ENCODE results near the gene STARD4.

STARD4 gene

DNA sequence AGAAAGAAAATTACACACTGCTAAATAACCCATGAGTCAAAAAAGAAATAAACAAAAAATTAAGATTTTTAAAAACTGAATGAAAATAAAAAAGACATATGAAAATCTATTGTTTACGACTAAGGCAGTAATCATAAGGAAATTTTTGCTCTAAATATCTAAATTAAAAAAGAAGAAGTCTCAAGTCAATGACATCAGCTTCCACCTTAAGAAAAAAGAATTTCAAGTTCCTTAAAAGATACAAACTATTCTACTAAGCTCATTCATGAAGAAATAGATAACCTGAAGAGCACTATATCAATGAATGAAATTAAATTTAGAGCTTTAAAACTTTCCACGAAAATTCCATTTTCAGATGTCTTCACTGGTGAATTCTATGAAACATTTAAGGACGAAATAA lies 15.7 kb upstream of the STARD4 start:
- no peak for DNase-seq (ENCODE audit: low read depth in 2 of 2)

DNA sequence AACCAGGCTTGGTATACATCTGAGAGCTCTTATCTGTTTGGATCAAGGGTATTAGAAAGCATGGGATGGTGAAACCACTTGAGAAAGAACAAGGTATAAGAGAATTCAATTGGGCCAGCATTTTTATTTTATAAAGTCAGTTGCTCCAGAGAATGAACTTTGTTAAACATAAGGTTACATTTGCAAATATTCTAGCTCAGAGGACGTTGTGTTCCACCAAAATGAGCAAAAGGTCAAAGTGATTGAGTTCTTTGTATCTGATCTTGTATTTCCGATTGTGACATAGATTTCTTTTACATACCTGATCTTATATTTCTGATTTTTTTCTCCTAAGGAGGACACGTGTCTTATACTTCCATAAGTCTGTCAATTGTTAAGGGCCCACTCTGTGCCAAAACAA lies 8.6 kb upstream of the STARD4 start:
- no peak for DNase-seq (ENCODE audit: low read depth in 2 of 2)

DNA sequence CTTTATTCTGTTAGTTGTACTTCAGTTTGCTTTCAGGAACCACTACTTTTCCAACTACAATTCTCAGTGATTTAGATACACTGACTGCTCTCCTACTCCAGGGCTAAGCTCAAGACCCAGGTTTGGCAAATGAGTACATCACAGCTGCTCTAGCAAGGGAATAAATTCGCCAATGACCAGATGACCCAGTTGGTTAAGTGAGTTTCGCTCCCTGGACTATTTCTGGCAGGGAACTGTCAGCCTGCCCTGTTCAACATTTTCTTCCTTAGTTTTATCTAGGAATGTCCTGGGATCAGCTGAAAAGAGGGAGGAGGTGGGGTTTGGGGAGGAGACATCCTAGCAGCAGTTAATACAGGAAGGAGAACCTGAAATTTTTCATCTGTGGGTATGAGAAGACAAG lies 6.4 kb upstream of the STARD4 start:
- no peak for DNase-seq (ENCODE audit: low read depth in 2 of 2)

DNA sequence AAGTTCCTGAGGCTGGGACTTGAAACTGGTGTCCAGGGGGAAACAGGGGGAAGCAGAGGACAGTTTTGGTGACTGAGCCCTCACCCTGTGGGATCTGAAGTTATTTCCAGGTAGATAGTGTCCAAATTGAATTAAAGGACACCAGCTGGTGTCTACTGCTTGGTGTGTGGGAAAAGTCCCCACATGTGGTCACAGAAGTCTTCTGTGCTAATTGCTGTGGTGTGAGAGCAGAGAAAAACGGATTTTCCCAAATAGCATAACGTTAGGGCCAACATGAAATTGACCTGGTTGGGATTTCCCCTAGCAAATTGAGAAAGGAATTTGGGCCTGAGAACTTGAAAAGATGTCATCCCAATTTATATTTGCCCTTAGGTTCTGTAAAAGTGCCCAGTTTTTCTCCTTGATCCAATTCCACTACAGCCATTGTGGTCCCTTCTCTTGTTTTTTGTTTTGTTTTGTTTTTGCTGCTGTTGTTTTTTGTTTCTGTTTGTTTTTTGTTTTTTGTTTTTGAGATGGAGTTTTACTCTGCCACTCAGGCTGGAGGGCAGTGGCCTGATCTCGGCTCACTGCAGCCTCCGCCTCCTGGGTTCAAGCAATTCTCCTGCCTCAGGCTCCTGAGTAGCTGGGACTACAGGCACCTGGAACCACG lies 5.6 kb upstream of the STARD4 start:
- no peak for DNase-seq (ENCODE audit: low read depth in 2 of 2)

DNA sequence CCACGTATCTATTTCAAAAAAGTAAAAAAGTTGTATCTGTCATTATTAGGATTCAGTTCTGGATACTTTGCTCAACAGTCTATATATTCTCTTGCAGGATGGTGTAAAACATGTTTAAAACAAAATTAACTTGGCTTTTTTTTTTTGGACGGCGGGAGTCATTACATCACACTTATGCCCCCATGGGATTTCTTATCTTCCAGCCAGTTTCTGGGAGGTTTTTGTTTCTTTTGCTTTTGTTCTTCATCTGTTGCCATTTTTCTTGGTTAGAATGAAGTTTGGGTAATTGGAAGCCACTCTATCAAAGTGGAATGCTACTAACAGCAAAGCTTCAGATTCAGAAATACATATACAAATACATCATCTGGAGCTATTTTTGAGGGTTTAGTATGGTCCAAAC lies 1.8 kb upstream of the STARD4 start:
- DNase-seq (ENCODE audit: low read depth in 2 of 2), result no peak

DNA sequence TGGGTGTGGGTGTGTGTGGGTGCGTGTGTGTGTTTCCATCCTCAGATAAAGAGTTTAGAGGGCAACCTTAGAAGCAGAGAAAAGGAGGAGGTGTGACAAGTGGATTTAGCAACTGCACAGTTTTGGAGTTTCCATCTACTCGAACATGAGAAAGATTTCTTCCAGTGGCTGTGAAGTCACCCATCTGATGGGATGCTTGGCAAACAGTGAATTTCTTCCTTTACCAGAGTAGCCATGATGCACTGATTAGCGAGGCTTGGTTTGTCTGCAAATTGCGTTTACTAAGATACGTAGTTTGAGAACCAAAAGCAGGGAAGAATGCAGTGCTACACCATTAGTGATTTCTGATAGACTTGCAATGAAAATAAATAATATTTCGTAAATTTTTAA lies 791 bp upstream of the STARD4 start:
- no peak for DNase-seq (ENCODE audit: low read depth in 2 of 2)

DNA sequence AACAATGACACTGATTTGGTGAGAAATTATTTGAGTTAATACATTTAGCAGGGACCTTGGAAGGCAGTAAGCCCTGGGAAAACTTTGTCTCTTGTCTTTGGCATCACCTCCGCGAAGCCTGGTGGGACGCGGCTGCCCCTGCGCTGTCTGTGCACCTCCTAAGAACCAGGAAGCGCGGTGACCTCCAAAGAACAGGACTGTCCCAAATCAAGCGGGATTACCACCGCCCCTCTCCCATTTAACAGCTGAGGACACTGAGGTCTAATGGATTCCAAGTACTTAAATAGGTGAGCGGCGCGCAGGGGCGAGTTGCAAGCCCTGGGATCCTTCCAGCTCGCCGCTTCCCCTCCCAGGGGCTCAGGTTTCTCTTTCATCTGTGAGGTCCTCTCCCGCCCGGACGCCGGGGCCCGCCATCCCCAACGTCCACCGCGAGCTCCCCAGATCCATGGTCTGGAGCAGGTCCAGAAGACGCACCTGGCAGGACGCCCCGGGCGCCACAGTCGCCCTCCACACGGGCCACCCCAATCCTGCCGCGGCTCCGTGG lies 432 bp downstream of the STARD4 start:
- no peak for DNase-seq (ENCODE audit: low read depth in 2 of 2)

DNA sequence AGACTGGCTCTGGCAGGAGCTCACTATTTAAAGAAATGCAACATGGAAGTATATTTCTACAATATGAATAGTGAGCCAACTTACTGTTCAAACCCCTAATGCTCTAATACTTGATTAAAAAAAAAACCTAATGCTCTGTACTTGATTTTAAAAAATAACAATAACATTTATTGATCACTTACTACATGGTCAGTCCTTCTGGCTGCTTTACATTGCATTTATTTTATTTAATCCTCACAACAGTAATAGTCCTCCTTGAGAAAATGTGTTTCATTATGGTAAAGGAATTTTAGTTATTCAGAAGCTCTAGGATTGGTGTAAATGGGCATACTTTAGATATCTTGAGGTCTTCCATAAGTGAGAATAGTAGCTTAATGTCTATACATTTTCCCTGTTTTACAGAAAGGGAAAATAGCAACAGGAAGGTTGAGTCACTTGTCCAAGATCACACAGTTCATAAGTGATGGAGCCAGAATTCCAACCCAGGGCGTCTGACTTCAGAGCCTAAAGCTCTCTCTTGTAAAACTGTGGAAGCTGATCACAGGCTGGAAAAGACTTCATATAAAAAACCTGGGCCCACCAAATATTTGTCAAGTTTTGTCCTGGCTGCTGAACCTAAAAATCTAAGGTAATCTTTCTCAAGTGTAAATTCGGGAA lies 1.0 kb downstream of the STARD4 start:
- DNase-seq (ENCODE audit: low read depth in 2 of 2), result no peak

DNA sequence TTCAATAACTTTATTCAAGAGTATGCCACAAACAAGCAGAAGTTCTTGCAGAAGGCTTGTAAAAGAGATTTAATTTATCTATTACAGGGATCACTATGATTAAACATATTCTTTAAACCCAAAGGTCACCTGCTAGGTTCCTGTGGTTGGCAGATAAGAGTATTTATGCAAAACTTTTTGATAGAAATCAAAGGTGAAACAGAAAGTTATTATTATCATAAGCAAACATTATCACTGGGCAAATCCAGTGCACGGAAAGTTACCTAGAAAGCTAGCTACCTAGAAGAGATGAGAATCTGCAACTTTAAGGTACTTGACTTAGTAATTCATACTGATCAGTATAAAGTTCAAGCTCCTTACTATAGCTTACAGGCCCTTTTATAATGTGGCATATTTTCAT lies 3.2 kb downstream of the STARD4 start:
- DNase-seq (ENCODE audit: low read depth in 2 of 2), result no peak

DNA sequence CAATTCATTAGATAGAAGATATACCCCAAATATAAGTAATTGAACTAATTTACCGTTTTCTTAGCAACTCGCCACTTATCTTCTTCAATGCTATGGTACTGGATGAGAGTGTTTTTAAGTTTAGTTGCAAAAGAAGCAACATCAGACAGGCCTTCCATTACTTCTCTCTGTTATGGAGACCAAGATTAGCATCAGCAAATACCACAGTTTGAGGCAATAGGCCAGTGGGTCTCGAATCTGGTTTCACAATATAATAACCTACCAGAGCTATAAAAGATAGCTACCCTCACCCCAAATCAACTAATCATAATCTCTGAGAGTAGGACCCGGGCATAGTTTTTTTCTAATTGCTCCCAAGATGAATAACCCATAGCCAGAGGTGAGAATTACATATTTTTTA lies 5.1 kb downstream of the STARD4 start:
- DNase-seq (ENCODE audit: low read depth in 2 of 2), result no peak

DNA sequence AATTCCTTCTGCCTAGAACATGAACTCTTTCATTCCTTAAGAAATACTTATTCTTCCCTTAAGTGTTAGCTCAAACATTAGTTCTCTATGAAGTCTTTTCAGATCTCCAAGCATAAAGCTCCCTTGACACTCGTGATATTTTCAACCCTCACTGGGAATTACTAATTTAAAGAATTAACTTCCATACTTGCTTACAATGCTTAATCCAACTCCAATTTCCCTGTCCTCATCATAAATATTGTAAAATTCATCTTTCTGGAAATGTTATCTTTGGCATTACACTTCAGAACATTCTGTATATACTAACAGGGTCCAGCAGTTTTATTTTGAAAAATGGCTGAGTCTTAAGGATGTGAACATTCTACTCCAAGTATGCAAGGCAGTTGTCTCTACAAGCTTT lies 7.2 kb downstream of the STARD4 start:
- no peak for DNase-seq (ENCODE audit: low read depth in 2 of 2)

DNA sequence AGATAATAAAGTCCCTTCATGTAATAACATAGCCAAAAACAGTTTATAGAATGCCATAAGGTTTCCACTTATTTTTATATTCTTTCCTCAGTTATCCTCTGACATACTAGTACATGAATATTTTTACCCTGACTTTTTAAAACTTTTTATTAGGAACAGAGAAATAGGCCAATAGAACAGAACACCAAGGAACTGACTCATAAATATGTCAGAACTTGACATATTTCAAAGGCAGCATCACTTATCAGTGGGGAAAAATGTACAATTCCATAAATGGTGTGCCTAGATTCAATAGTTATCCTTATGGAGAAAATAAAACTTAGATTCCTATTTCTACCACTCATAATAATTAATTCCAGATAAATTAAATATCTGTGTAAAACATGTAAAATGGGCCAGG lies 9.4 kb downstream of the STARD4 start:
- no peak for DNase-seq (ENCODE audit: low read depth in 2 of 2)

DNA sequence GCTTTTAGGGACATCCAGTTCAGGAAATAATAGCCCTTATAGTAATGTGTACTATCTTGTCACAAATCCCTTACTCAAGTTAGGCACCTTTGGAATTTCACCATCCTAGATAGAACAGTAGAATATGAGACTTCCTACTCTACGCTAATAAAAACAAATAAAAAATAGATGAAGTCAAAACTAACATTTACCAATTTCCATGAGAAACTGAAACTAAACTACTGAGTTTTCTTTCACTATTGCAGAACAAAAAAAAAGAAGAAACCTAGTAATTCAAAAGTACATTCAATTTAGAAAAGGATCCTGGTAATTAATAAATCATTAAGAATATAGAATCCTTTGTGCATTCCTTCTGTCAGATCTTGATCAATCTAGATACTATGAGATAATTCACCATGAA lies 14.0 kb downstream of the STARD4 start:
- DNase-seq (ENCODE audit: low read depth in 2 of 2), result no peak

DNA sequence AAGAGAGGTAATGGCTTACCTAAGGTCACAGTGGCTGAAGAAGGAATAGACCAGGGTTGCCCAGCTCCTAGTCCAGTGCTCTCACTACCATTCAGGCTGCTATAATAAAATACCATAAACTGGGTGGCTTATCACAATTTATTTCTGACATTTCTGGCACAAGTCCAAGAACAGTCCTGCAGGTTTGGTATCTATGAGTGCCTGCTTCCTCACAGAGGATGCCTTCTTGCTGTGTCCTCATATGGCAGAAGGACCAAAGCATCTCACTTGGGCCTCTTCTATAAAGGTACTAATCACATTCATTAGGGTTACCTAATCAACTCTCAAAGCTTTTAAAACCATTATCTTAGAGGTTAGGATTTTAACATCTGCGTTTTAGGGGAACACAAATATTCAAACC lies 17.2 kb downstream of the STARD4 start:
- no peak for DNase-seq (ENCODE audit: low read depth in 2 of 2)

DNA sequence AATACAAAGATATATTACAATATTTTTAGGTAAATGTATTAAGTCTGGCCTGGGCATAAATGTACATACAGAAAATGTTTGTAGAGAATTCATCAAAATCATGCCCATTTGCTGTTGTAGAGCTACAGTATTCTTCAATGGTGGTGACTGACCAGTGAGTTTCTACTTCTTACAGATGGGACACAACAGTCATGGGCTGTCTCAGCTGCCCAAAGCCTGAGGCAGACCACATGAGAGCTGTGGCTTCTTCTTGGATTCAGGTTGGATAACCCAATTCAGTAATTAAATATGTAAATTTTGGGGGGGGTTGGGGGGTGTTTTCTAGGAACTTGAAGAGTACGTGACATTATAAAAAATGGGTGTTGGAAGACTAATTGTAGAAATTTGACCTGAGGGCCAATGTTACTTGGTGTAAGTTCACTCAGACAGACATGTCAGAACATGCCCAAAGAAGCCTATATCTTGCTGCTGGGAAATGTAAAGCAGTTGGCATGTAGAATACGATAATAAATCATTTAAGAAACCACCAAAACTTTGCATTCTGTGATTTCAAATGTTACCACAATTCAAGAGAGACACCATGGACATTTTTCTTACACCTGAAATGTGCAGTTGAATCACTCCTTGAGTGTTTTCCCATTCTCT lies 17.9 kb downstream of the STARD4 start:
- no peak for DNase-seq (ENCODE audit: low read depth in 2 of 2)

DNA sequence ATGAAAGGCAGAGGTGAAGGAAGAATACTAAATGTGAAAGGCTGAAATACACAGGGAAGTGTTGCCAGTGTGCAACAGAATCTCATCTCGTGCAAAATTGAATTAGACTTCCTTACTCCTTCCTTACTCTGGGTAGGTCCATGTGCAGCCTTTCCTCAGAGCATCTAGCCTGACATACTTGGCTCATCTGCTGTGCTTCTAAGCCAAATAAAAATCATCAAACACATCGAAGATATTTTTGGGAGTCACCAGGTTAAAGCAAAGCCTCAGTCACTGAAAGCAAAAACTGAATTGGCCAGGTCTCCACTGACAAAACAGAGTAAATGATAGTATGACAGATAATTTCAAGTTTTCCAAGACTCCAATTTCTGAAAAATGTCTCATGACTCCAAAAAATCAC lies 19.3 kb downstream of the STARD4 start:
- DNase-seq (ENCODE audit: low read depth in 2 of 2), result no peak

DNA sequence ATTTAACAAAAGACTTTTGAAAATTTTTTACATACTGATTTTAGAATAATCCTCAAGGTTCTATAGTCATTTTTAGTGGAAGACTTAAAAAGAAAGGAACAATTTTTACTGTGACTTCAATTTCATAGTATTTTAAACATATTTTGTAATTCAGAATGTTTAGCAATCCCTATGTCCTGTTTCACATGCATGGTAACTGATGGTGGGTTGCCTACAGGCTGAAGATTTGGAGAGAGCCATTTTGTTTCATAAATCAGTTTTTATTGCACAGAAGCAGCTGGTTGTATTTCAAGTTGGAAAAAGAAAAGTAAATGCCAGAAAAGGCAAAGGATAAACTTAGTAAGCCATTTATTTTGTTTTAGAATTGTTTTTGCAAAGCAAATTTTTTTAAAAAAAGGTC lies 24.0 kb downstream of the STARD4 start:
- DNase-seq (ENCODE audit: low read depth in 2 of 2), result no peak

DNA sequence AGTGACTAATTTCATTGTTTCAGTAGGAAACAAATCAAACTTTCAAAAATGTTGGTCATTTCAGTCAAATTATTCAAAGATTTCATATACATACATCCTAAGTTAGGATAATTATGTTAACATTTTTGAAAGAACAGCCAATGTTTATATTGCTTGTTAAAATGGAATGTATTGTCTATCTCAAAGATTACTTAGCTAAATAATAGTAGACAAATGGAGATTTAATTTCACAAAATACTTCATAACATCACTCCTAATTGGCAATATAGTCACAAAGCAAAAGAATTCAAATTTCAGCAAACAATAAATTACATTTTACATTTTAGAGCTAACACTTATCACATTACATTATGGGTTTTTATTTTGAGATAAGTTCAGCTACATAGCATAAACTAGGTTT lies 25.4 kb downstream of the STARD4 start:
- DNase-seq (ENCODE audit: low read depth in 2 of 2), result no peak

DNA sequence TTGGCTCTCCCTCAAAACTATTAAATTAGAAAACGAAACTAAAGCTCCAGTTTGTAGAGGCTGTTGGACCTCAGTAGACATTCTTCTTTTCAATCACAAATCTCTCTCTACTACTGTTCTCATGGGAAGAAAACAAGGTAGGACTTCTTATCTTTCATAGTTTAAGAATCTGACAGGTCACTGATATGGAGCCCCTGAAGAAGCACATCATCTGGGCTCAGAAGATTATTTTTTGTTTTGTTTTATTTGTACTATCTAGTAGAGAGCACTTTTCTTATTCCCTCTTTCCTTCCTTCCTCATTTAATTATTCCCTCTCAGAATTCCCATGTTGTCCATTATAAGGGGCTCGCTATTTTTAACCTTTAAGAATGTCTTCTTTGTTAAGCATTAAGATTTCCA lies 26.3 kb downstream of the STARD4 start:
- DNase-seq (ENCODE audit: low read depth in 2 of 2), result no peak

DNA sequence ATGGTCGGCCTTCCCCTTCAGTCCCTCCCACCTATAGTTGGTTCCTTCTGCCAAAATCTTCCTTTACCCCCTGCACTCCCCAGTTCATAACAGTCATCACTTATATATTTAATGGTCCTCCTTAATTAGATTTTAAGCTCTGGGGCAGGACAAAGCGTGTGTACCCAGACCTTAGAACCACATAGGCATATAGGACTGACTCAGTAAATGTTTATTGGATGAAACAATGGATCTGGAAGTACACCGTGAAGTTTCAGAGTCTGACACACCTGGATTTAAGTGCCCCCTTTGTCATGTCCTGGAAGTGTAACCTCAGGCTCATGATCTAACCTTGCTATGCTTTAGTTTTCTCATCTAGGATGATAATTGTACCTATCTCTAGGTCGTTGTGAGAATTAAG lies 32.0 kb downstream of the STARD4 start:
- no peak for DNase-seq (ENCODE audit: low read depth in 2 of 2)

DNA sequence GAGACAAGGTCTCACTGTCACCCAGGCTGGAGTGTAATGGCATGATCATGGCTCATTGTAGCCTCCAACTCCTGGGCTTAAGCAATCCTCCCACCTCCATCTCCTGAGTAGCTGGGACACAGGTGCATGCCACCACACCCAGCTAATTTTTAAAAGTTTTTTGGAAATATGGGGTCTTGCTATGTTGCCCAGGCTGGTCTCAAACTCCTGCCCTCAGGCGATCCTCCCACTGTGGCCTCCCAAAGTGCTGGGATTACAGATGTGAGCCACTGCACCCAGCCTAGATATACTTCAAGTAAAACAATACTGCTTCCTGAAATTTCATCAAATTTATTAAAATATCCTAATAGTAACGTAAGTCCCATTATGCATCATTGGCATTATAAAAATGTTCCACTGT lies 33.4 kb downstream of the STARD4 start:
- no peak for DNase-seq (ENCODE audit: low read depth in 2 of 2)

DNA sequence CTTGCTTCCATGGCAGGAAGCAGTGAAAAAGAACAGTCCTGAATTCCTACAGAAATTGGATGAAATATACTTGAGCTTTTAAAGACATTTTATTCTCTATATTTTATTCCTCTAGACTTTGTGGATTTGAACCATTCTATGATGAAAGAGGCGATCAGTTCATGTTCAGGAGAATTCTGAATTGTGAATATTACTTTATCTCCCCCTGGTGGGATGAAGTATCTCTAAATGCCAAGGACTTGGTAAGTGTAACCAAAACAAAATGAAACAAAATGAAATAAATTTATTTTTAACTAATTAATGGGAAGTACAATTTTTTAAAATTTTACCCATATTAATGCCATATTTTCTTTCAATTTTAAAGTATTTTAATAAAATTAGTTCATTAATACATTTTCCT lies 34.1 kb downstream of the STARD4 start:
- DNase-seq (ENCODE audit: low read depth in 2 of 2), result no peak

DNA sequence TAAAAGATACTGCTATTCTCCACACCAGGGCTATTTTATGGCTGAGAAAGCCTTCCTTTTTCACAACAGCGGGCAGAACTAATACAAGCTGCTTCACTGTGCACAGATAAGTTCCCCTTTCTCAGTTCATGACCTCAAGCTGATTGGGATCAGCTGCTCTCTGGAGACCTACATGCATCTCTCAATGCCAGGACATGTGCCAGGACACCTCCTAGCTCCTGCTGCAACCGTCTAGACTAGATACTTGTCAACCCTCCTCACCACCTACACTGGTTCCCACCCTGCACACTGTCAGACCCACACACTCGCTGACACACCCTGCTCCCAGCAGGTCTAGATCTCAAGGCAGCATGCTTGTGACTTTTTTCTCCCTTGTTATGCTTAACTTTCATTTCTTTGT lies 39.8 kb downstream of the STARD4 start:
- DNase-seq (ENCODE audit: low read depth in 2 of 2), result no peak
